ENCODE measurements around the gene BIVM. TPM values are rescaled to one million over a fixed set of nuclear protein-coding genes. Genes with fewer than 3 reads are reported as not detected.
A peak's percentile ranks its signal among the peaks of the same experiment; 100 is the strongest.

BIVM gene
- polyA plus RNA-seq, 1 donor, result 30.1 TPM

- DNase-seq, result no peak
These were observed 6.5 kb upstream of the BIVM start for GRCh38 chr13:102792396-102792795.

- DNase-seq, result no peak
These were observed 5.1 kb upstream of the BIVM start for GRCh38 chr13:102793611-102794355.

GRCh38 chr13:102799426-102800144 is 666 bp downstream of the BIVM start:
- peak; percentile 41 for DNase-seq

- peak; percentile 87 for DNase-seq
These were observed 1.5 kb downstream of the BIVM start for GRCh38 chr13:102800145-102801041.

GRCh38 chr13:102805680-102806079 is 6.8 kb downstream of the BIVM start:
- DNase-seq, result no peak

GRCh38 chr13:102807699-102808098 is 8.8 kb downstream of the BIVM start:
- DNase-seq, result no peak

GRCh38 chr13:102812611-102813287 is 13.8 kb downstream of the BIVM start:
- DNase-seq, result no peak

GRCh38 chr13:102814025-102814607 is 15.2 kb downstream of the BIVM start:
- DNase-seq, result no peak

- DNase-seq, result no peak
These were observed 15.9 kb downstream of the BIVM start for GRCh38 chr13:102814793-102815192.

GRCh38 chr13:102815788-102816187 is 16.9 kb downstream of the BIVM start:
- DNase-seq, result no peak

GRCh38 chr13:102816708-102817107 is 17.8 kb downstream of the BIVM start:
- DNase-seq, result no peak

- no peak for DNase-seq
These were observed 18.3 kb downstream of the BIVM start for GRCh38 chr13:102817241-102817640.

- DNase-seq, result no peak
These were observed 19.0 kb downstream of the BIVM start for GRCh38 chr13:102817907-102818306.

GRCh38 chr13:102825400-102825799 is 26.5 kb downstream of the BIVM start:
- no peak for DNase-seq

- DNase-seq, result no peak
These were observed 27.2 kb downstream of the BIVM start for GRCh38 chr13:102825921-102826706.

GRCh38 chr13:102830646-102831045 is 31.7 kb downstream of the BIVM start:
- DNase-seq, result no peak

- DNase-seq, result no peak
These were observed 37.6 kb downstream of the BIVM start for GRCh38 chr13:102836471-102836870.

- DNase-seq, result no peak
These were observed 39.4 kb downstream of the BIVM start for GRCh38 chr13:102838273-102838672.

GRCh38 chr13:102838982-102839381 is 40.1 kb downstream of the BIVM start:
- DNase-seq, result no peak

- DNase-seq, result no peak
These were observed 40.5 kb downstream of the BIVM start for GRCh38 chr13:102839462-102839861.

GRCh38 chr13:102845289-102845629 is 46.3 kb downstream of the BIVM start:
- no peak for DNase-seq

All from hindlimb muscle (tissue), 1 donor.